GM18868 (cell line): Measurements from ENCODE around the gene ARL5A.
A peak's percentile ranks its signal among the peaks of the same experiment; 100 is the strongest.
"Not testable (repeated sequence)": the region's sequence is repeated elsewhere in the genome, so short reads cannot be mapped to it uniquely, and the experiment has no call there.

Experiments
- ATAC-seq: cut with Tn5 transposase; IDR thresholded peaks from one replicate; pipeline ENCODE4 v1.9.1; 2021; ENCODE audit warnings: mild to moderate bottlenecking, moderate library complexity; ENCODE audit not compliant: unreplicated experiment

The ARL5A gene

GRCh38 chr2:151799886-151800292, 28.3 kb downstream of the ARL5A start:
- ATAC-seq = no peak

GRCh38 chr2:151796774-151797173, 31.4 kb downstream of the ARL5A start:
- ATAC-seq = no peak

- ATAC-seq = no peak
These were observed 32.5 kb downstream of the ARL5A start for GRCh38 chr2:151795646-151796240.

GRCh38 chr2:151794422-151794821, 33.8 kb downstream of the ARL5A start:
- ATAC-seq = not testable (repeated sequence)

- ATAC-seq = no peak
These were observed 35.1 kb downstream of the ARL5A start for GRCh38 chr2:151793123-151793522.

- no peak for ATAC-seq
These were observed 35.6 kb downstream of the ARL5A start for GRCh38 chr2:151792589-151792988.

GRCh38 chr2:151791545-151791944, 36.7 kb downstream of the ARL5A start:
- no peak for ATAC-seq

GRCh38 chr2:151790689-151791088, 37.5 kb downstream of the ARL5A start:
- no peak for ATAC-seq

- no peak for ATAC-seq
These were observed 39.0 kb downstream of the ARL5A start for GRCh38 chr2:151789055-151789834.

GRCh38 chr2:151786483-151786882, 41.7 kb downstream of the ARL5A start:
- ATAC-seq = no peak

GRCh38 chr2:151786077-151786476, 42.1 kb downstream of the ARL5A start:
- no peak for ATAC-seq

- no peak for ATAC-seq
These were observed 45.1 kb downstream of the ARL5A start for GRCh38 chr2:151783133-151783520.

GRCh38 chr2:151782378-151783132, 45.7 kb downstream of the ARL5A start:
- ATAC-seq = no peak

- no peak for ATAC-seq
These were observed 46.6 kb downstream of the ARL5A start for GRCh38 chr2:151781642-151782041.

- no peak for ATAC-seq
These were observed 47.3 kb downstream of the ARL5A start for GRCh38 chr2:151780938-151781337.

GRCh38 chr2:151777935-151778334, 50.3 kb downstream of the ARL5A start:
- ATAC-seq = no peak

- no peak for ATAC-seq
These were observed 50.7 kb downstream of the ARL5A start for GRCh38 chr2:151777487-151777886.

GRCh38 chr2:151776367-151776766, 51.9 kb downstream of the ARL5A start:
- ATAC-seq = no peak

GRCh38 chr2:151775057-151775740, 53.0 kb downstream of the ARL5A start:
- peak; percentile 18 for ATAC-seq

GRCh38 chr2:151774506-151774905, 53.7 kb downstream of the ARL5A start:
- ATAC-seq = no peak
